Mesenchymal stem cell (in vitro differentiated cells and primary cell): ENCODE measurements around the gene FYN.

Source experiments
- DNase-seq: peaks from one replicate; pipeline ENCODE4 v3.0.0-alpha.2; 2013
- H2AFZ ChIP-seq: one replicate; pipeline ENCODE4 v1.6.1; 2013; ENCODE audit warnings: low read depth, mild to moderate bottlenecking, control low read depth, inconsistent platforms, low read length, moderate library complexity
- H2AK5ac ChIP-seq: 2 replicates; pipeline ENCODE4 v1.6.1; 2013; ENCODE audit warnings: low read length, moderate library complexity, mild to moderate bottlenecking, inconsistent platforms; ENCODE audit not compliant: severe bottlenecking
- H2BK120ac ChIP-seq: one replicate; pipeline ENCODE4 v1.6.1; 2013; ENCODE audit warnings: low read depth, mild to moderate bottlenecking, inconsistent platforms, low read length, moderate library complexity
- H2BK12ac ChIP-seq, 2 experiments: one replicate each; pipeline ENCODE4 v1.6.1; 2013; ENCODE audit warnings: inconsistent platforms in 2 of 2, low read length in 2 of 2, mild to moderate bottlenecking in 2 of 2, moderate library complexity in 2 of 2, control low read depth in 1 of 2
- H2BK15ac ChIP-seq: one replicate; pipeline ENCODE4 v1.6.1; 2013; ENCODE audit warnings: mild to moderate bottlenecking, low read depth, inconsistent platforms; ENCODE audit not compliant: poor library complexity, severe bottlenecking
- H2BK5ac ChIP-seq: 2 replicates; pipeline ENCODE4 v1.6.1; 2013; ENCODE audit warnings: low read depth, mild to moderate bottlenecking, low read length, control low read depth, inconsistent platforms; ENCODE audit not compliant: poor library complexity, severe bottlenecking
- H3K14ac ChIP-seq, 2 experiments: one replicate each; pipeline ENCODE4 v1.6.1; 2013; ENCODE audit warnings: inconsistent platforms in 2 of 2, low read length in 2 of 2, control low read depth in 1 of 2, mild to moderate bottlenecking in 1 of 2, moderate library complexity in 1 of 2
- H3K18ac ChIP-seq, 2 experiments: one replicate each; pipeline ENCODE4 v1.6.1; 2013; ENCODE audit warnings: inconsistent platforms in 2 of 2, low read length in 2 of 2, control low read depth in 1 of 2, low read depth in 1 of 2, mild to moderate bottlenecking in 1 of 2
- H3K23ac ChIP-seq, 2 experiments: one replicate each; pipeline ENCODE4 v1.6.1; 2013; ENCODE audit warnings: inconsistent platforms in 2 of 2, low read length in 2 of 2, mild to moderate bottlenecking in 2 of 2, moderate library complexity in 2 of 2, control low read depth in 1 of 2
- H3K27ac ChIP-seq: 2 replicates; pipeline ENCODE4 v1.5.1; 2013; ENCODE audit warnings: mild to moderate bottlenecking, moderate library complexity, low read length, control low read depth, inconsistent platforms; ENCODE audit not compliant: poor library complexity, severe bottlenecking
- H3K27me3 ChIP-seq, 2 experiments: 2 replicates each; pipeline versions ENCODE4 v1.6.1 to v1.7.0; 2013; ENCODE audit warnings: low read length in 2 of 2, mild to moderate bottlenecking in 2 of 2, moderate library complexity in 2 of 2, control low read depth in 1 of 2, inconsistent platforms in 1 of 2; ENCODE audit not compliant: control insufficient read depth in 1 of 2, insufficient read depth in 1 of 2
- H3K36me3 ChIP-seq, 2 experiments: 2 replicates each; pipeline versions ENCODE4 v1.6.1 to v1.7.0; 2013; ENCODE audit warnings: low read length in 2 of 2, control low read depth in 1 of 2, inconsistent platforms in 1 of 2, low read depth in 1 of 2, mild to moderate bottlenecking in 1 of 2; ENCODE audit not compliant: insufficient read depth in 2 of 2, control insufficient read depth in 1 of 2
- H3K4ac ChIP-seq, 2 experiments: one replicate each; pipeline ENCODE4 v1.6.1; 2013; ENCODE audit warnings: inconsistent platforms in 2 of 2, low read length in 2 of 2, mild to moderate bottlenecking in 2 of 2, moderate library complexity in 2 of 2, control low read depth in 1 of 2, low read depth in 1 of 2
- H3K4me1 ChIP-seq: 2 replicates; pipeline ENCODE4 v1.6.1; 2013; ENCODE audit warnings: low read depth, low read length, control low read depth; ENCODE audit not compliant: control insufficient read depth, insufficient read depth
- H3K4me2 ChIP-seq: 2 replicates; pipeline ENCODE4 v1.6.1; 2013; ENCODE audit warnings: low read length, mild to moderate bottlenecking, inconsistent platforms; ENCODE audit not compliant: poor library complexity, severe bottlenecking
- H3K4me3 ChIP-seq, 2 experiments: 2 replicates each; pipeline versions ENCODE4 v1.5.1 to v1.7.0; 2013; ENCODE audit warnings: low read length in 2 of 2, mild to moderate bottlenecking in 2 of 2, control low read depth in 1 of 2, low read depth in 1 of 2; ENCODE audit not compliant: insufficient read depth in 1 of 2
- H3K79me1 ChIP-seq: replicated peaks from 2 replicates; pipeline ENCODE4 v1.6.1; 2013; ENCODE audit warnings: mild to moderate bottlenecking, control low read depth, low read length, inconsistent platforms; ENCODE audit not compliant: poor library complexity, severe bottlenecking
- H3K9ac ChIP-seq: 2 replicates; pipeline ENCODE4 v1.7.0; 2013; ENCODE audit warnings: mild to moderate bottlenecking, low read length, moderate library complexity
- H3K9me3 ChIP-seq: 2 replicates; pipeline ENCODE4 v1.7.0; 2013; ENCODE audit warnings: mild to moderate bottlenecking, low read length; ENCODE audit not compliant: control insufficient read depth
- H4K8ac ChIP-seq: one replicate; pipeline ENCODE4 v1.6.1; 2013; ENCODE audit warnings: inconsistent platforms, mild to moderate bottlenecking, low read length, moderate library complexity
- H4K91ac ChIP-seq: one replicate; pipeline ENCODE4 v1.6.1; 2013; ENCODE audit warnings: mild to moderate bottlenecking, low read length, inconsistent platforms
- WGBS: methylation state at CpG from one replicate; pipeline ENCODE4 v1.1.7; 2013; ENCODE audit warnings: mixed read lengths; 5-methylcytosine and 5-hydroxymethylcytosine counted together

FYN gene

GRCh38 chr6:111651185-111652034, 221.8 kb downstream of the FYN start:
- no peak for DNase-seq
- Histone ChIP-seq H2AK5ac (no peak overlapping the region), H2BK12ac (no peak overlapping the region), H2BK5ac (no peak overlapping the region), H2AFZ (no peak overlapping the region), H3K4me2 (no peak overlapping the region), H3K4ac (no peak overlapping the region), H3K23ac (no peak overlapping the region), H3K27ac (no peak overlapping the region), H3K27me3 (no peaks in the 10 kb centered on the region), H3K9ac (no peak overlapping the region), H2BK15ac (no peak overlapping the region), H3K36me3 (peaks cover 0 to 12% of the 10 kb centered on the region in 2 experiments), H4K8ac (no peak overlapping the region), H3K4me1 (peaks cover 1% of the 10 kb centered on the region), H3K79me1 (no peaks in the 10 kb centered on the region), H3K14ac (no peak overlapping the region), H3K18ac (no peak overlapping the region), H2BK120ac (no peak overlapping the region), H3K9me3 (no peaks in the 10 kb centered on the region), H4K91ac (no peak overlapping the region), H3K4me3 (no peak overlapping the region)
- WGBS, result 85% methylated on average over 12 of the region's 13 CpGs

- no peak overlapping the region for H3K9ac ChIP-seq
- H3K14ac ChIP-seq, result no peak overlapping the region
- no peak overlapping the region for H2AK5ac ChIP-seq
- H2BK15ac ChIP-seq, result peak overlapping the region; percentile 86
- no peak overlapping the region for H4K8ac ChIP-seq
- H3K23ac ChIP-seq, result no peak overlapping the region
- no peak for DNase-seq
- H3K18ac ChIP-seq, result no peak overlapping the region
- H3K27ac ChIP-seq, result no peak overlapping the region
- H3K4me3 ChIP-seq, result no peak overlapping the region
- H3K36me3 ChIP-seq, result peaks cover 0 to 6% of the 10 kb centered on the region in 2 experiments
- H3K4ac ChIP-seq, result no peak overlapping the region
- H3K27me3 ChIP-seq, result no peaks in the 10 kb centered on the region
- no peak overlapping the region for H2BK12ac ChIP-seq
- 84% methylated on average over 9 of the region's 9 CpGs for WGBS
- H2BK120ac ChIP-seq, result no peak overlapping the region
- no peak overlapping the region for H3K4me2 ChIP-seq
- no peaks in the 10 kb centered on the region for H3K79me1 ChIP-seq
- H3K4me1 ChIP-seq, result peaks cover under 1% of the 10 kb centered on the region
- H2AFZ ChIP-seq, result no peak overlapping the region
- no peaks in the 10 kb centered on the region for H3K9me3 ChIP-seq
- H2BK5ac ChIP-seq, result no peak overlapping the region
- H4K91ac ChIP-seq, result no peak overlapping the region
Measured at GRCh38 chr6:111650049-111650448, 223.2 kb downstream of the FYN start.

GRCh38 chr6:111648100-111648499, 225.2 kb downstream of the FYN start:
- no peak overlapping the region for H2BK120ac ChIP-seq
- no peak overlapping the region for H2BK12ac ChIP-seq
- no peak overlapping the region for H3K9ac ChIP-seq
- H3K27ac ChIP-seq, result no peak overlapping the region
- no peak overlapping the region for H4K8ac ChIP-seq
- H3K14ac ChIP-seq, result no peak overlapping the region
- H3K4me2 ChIP-seq, result no peak overlapping the region
- H2BK15ac ChIP-seq, result no peak overlapping the region
- peaks cover 3% of the 10 kb centered on the region for H3K4me1 ChIP-seq
- H3K27me3 ChIP-seq, result no peaks in the 10 kb centered on the region
- no peak overlapping the region for H3K4me3 ChIP-seq
- H2AK5ac ChIP-seq, result no peak overlapping the region
- H3K18ac ChIP-seq, result no peak overlapping the region
- no peak for DNase-seq
- H3K79me1 ChIP-seq, result no peaks in the 10 kb centered on the region
- H3K9me3 ChIP-seq, result no peaks in the 10 kb centered on the region
- H3K36me3 ChIP-seq, result peaks cover 0 to 6% of the 10 kb centered on the region in 2 experiments
- 95% methylated on average over 4 of the region's 5 CpGs for WGBS
- H3K4ac ChIP-seq, result no peak overlapping the region
- H2AFZ ChIP-seq, result no peak overlapping the region
- H3K23ac ChIP-seq, result no peak overlapping the region
- H4K91ac ChIP-seq, result no peak overlapping the region
- no peak overlapping the region for H2BK5ac ChIP-seq

- Histone ChIP-seq H2AK5ac (no peak overlapping the region), H3K18ac (no peak overlapping the region), H3K4me2 (no peak overlapping the region), H3K4me1 (peaks cover 3% of the 10 kb centered on the region), H3K9ac (peak overlapping the region; percentile 48), H3K9me3 (no peaks in the 10 kb centered on the region), H2BK12ac (peak overlapping the region in 1 of 2 experiments; percentile 53), H3K27me3 (no peaks in the 10 kb centered on the region), H3K27ac (no peak overlapping the region), H3K4ac (no peak overlapping the region), H2BK120ac (no peak overlapping the region), H2BK5ac (no peak overlapping the region), H3K23ac (no peak overlapping the region), H2AFZ (no peak overlapping the region), H2BK15ac (no peak overlapping the region), H3K79me1 (no peaks in the 10 kb centered on the region), H4K91ac (no peak overlapping the region), H4K8ac (no peak overlapping the region), H3K36me3 (peaks cover 0 to 6% of the 10 kb centered on the region in 2 experiments), H3K14ac (no peak overlapping the region), H3K4me3 (peak overlapping the region in 1 of 2 experiments; percentile 43)
- WGBS, result 94% methylated on average over 8 of the region's 8 CpGs
- no peak for DNase-seq
Measured at GRCh38 chr6:111646942-111647341, 226.3 kb downstream of the FYN start.
